Uterus (tissue), 2 donors: ENCODE results near the gene LDLRAD4.

Experiments
- CTCF ChIP-seq, 4 experiments: fragments of 200-600 bp in 2 of 4; fragments of 450-650 bp in 2 of 4; sonication (generic) in 2 of 4; IDR thresholded peaks; one replicate each; pipeline ENCODE4 v1.5.1; 2016 to 2019; ENCODE audit warnings: antibody characterized with exemption in 4 of 4, mild to moderate bottlenecking in 2 of 4, moderate library complexity in 1 of 4
- POLR2A ChIP-seq, 2 donors: fragments of 450-650 bp; IDR thresholded peaks; one replicate each; pipeline ENCODE4 v1.6.1; 2016; ENCODE audit warnings: antibody characterized with exemption in 2 of 2, mild to moderate bottlenecking in 1 of 2, moderate library complexity in 1 of 2

DNA sequence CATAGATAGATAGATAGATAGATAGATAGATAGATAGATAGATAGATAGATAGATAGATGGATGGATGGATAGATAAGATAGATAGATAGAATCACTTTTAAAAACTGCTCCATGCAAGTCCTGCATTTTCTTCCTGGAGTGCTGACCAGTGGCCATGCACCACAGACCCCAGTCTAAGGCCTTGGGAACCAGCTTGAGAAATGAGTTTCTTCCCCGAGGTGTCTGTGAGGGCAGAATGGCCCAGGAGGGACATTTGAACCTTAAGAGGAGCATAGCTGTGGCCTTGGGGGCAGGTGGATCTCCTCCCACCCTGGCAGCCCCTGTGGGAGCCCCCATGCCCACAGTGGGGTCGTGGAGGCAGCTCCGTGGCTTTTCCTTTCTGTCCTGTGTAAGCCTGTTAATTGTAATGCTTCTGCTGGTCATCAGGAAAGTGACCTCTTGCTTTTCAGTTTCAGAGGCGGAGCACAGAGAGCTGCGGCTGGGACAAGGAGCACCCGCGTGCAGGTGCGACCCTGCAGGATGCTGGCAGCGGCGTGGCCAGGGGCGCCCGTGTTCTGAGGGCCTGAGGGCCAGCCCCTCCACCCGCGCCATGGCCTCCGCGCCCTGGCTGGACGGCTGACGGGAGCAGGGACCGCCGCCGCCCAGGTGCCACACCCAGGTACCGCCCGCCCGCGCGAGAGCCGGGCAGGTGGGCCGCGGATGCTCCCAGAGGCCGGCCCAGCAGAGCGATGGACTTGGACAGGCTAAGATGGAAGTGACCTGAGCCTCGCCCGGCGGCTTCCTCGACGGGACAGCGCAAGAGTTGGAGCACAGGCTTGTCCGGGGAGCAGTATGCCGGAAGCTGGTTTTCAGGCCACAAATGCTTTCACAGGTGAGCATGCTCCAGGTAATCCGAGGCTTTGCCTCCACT lies 168.6 kb downstream of the LDLRAD4 start:
- TF ChIP-seq CTCF (IDR thresholded peaks at IDR 0.05) (no peak), POLR2A (IDR thresholded peaks at IDR 0.05) (no peak)
